KMS-11 (cell line): ENCODE measurements around the gene EBF4.

Source experiments
- H2AFZ ChIP-seq: fragments of 200-600 bp; sonication (generic); 2 replicates; pipeline ENCODE4 v1.6.1; 2016; ENCODE audit warnings: antibody characterized with exemption, mixed run types, low read depth
- H3K27ac ChIP-seq: fragments of 200-600 bp; sonication (generic); 2 replicates; pipeline ENCODE4 v1.6.1; 2016; ENCODE audit warnings: mild to moderate bottlenecking, mixed run types
- H3K27me3 ChIP-seq: fragments of 200-600 bp; sonication (generic); 2 replicates; pipeline ENCODE4 v1.6.1; 2017; ENCODE audit warnings: mild to moderate bottlenecking, low read depth, mixed run types, moderate library complexity; ENCODE audit not compliant: insufficient read depth
- H3K36me3 ChIP-seq: fragments of 200-600 bp; sonication (generic); 2 replicates; pipeline ENCODE4 v1.6.1; 2017; ENCODE audit warnings: mild to moderate bottlenecking, mixed run types; ENCODE audit not compliant: insufficient read depth
- H3K4me1 ChIP-seq: fragments of 200-600 bp; sonication (generic); 2 replicates; pipeline ENCODE4 v1.6.1; 2016; ENCODE audit warnings: mild to moderate bottlenecking, low read depth, mixed run types; ENCODE audit not compliant: poor library complexity, severe bottlenecking
- H3K4me2 ChIP-seq: fragments of 200-600 bp; sonication (generic); 2 replicates; pipeline ENCODE4 v1.7.0; 2016; ENCODE audit warnings: mild to moderate bottlenecking, mixed run types
- H3K4me3 ChIP-seq: fragments of 200-600 bp; sonication (generic); IDR thresholded peaks from 2 replicates; pipeline ENCODE4 v1.6.1; 2017; ENCODE audit warnings: low read depth, low read length, mixed read lengths; ENCODE audit not compliant: insufficient read depth
- H3K79me2 ChIP-seq: fragments of 200-600 bp; sonication (generic); 2 replicates; pipeline ENCODE4 v1.6.1; 2016; ENCODE audit warnings: low read depth, mixed run types; ENCODE audit not compliant: insufficient read depth
- H3K9ac ChIP-seq: fragments of 200-600 bp; sonication (generic); 2 replicates; pipeline ENCODE4 v1.6.1; 2016; ENCODE audit warnings: mild to moderate bottlenecking, mixed run types
- H4K20me1 ChIP-seq: fragments of 200-600 bp; sonication (generic); 2 replicates; pipeline ENCODE4 v1.6.1; 2016; ENCODE audit warnings: mild to moderate bottlenecking, mixed run types; ENCODE audit not compliant: insufficient read depth
- TF ChIP-seq, protein P1 (sequence below): fragments of 200-600 bp; sonication (generic); conservative IDR thresholded peaks from 2 replicates; pipeline ENCODE4 v1.6.1; 2017; ENCODE audit warnings: low read depth, mild to moderate bottlenecking, antibody characterized with exemption, low read length, moderate library complexity, mixed read lengths

The EBF4 gene

DNA sequence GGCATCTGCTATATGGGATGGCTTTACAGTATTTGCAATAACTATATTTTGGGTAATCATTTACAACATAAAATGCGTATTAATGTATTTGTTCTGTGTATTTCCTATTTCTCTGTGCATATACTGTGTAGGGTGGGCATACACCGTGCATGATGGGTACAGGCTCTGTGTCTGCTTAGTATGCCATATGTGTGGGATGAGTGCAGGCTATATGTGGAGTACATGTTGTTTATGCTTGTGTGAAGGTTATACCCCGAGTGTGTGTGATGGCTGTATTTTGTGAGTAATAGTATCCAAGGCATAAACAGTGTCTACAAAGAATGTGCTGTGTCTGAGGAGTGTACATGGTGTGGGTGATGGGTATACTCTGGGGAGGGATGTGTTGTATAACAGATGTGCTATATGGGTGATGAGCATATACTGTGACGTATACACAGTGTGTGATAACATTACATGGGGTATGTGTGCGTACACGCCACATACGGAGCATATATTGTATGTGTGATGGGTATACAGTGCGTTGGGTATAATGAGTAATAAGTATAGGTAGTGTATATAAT, 55.2 kb downstream of the EBF4 start:
- H3K27ac ChIP-seq = no peak overlapping the region
- no peak overlapping the region for H3K4me3 ChIP-seq
- H3K4me1 ChIP-seq = peaks cover under 1% of the 10 kb centered on the region
- H3K79me2 ChIP-seq = no peaks in the 10 kb centered on the region
- no peaks in the 10 kb centered on the region for H4K20me1 ChIP-seq
- no peaks in the 10 kb centered on the region for H3K36me3 ChIP-seq
- H3K27me3 ChIP-seq = no peaks in the 10 kb centered on the region
- H2AFZ ChIP-seq = no peak overlapping the region
- no peak overlapping the region for H3K4me2 ChIP-seq
- TF ChIP-seq, protein P1, sequence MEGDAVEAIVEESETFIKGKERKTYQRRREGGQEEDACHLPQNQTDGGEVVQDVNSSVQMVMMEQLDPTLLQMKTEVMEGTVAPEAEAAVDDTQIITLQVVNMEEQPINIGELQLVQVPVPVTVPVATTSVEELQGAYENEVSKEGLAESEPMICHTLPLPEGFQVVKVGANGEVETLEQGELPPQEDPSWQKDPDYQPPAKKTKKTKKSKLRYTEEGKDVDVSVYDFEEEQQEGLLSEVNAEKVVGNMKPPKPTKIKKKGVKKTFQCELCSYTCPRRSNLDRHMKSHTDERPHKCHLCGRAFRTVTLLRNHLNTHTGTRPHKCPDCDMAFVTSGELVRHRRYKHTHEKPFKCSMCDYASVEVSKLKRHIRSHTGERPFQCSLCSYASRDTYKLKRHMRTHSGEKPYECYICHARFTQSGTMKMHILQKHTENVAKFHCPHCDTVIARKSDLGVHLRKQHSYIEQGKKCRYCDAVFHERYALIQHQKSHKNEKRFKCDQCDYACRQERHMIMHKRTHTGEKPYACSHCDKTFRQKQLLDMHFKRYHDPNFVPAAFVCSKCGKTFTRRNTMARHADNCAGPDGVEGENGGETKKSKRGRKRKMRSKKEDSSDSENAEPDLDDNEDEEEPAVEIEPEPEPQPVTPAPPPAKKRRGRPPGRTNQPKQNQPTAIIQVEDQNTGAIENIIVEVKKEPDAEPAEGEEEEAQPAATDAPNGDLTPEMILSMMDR = no peak
- H3K9ac ChIP-seq = no peak overlapping the region

GRCh38 chr20:2748551-2749342, 56.2 kb downstream of the EBF4 start:
- Histone ChIP-seq H3K79me2 (no peaks in the 10 kb centered on the region), H3K9ac (no peak overlapping the region), H4K20me1 (no peaks in the 10 kb centered on the region), H2AFZ (no peak overlapping the region), H3K36me3 (no peaks in the 10 kb centered on the region), H3K4me2 (no peak overlapping the region), H3K27ac (no peak overlapping the region), H3K4me3 (no peak overlapping the region), H3K4me1 (peaks cover 4% of the 10 kb centered on the region), H3K27me3 (no peaks in the 10 kb centered on the region)
- TF ChIP-seq, protein P1 = no peak

- H3K79me2 ChIP-seq = no peaks in the 10 kb centered on the region
- no peaks in the 10 kb centered on the region for H4K20me1 ChIP-seq
- H3K4me2 ChIP-seq = no peak overlapping the region
- TF ChIP-seq, protein P1 = no peak
- peaks cover 4% of the 10 kb centered on the region for H3K4me1 ChIP-seq
- no peak overlapping the region for H3K4me3 ChIP-seq
- no peak overlapping the region for H3K9ac ChIP-seq
- no peaks in the 10 kb centered on the region for H3K27me3 ChIP-seq
- H3K27ac ChIP-seq = no peak overlapping the region
- no peaks in the 10 kb centered on the region for H3K36me3 ChIP-seq
- no peak overlapping the region for H2AFZ ChIP-seq
Observed at GRCh38 chr20:2749343-2749950, 56.9 kb downstream of the EBF4 start.

DNA sequence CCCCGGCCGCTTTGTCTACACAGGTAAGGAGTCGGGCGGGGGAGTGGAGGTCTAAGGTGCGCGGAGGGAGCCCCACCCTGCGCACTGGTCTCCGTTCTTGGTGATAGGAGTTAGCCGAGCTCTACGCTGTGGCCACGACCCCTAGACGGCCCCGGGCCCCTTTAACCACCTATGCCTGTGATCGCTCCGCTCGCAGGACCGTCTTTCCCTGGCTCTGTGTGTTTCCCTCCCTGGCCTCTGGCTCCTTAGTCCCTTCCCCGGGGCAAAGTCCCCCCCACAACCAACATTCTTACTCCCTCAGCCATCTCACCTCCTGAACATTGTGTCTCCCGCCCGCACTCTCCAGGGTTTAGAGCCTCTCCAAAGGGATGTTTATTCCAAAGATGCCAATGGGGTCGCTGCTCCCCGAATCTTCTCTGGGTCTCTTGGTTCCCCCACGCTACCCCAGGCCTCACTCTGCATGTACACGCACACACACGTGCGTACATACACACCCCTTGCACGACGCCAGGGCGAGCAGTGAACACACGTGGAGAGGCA, 57.4 kb downstream of the EBF4 start:
- H3K4me1 ChIP-seq = peaks cover 4% of the 10 kb centered on the region
- H3K4me3 ChIP-seq = no peak overlapping the region
- no peak overlapping the region for H2AFZ ChIP-seq
- H3K9ac ChIP-seq = no peak overlapping the region
- no peaks in the 10 kb centered on the region for H3K27me3 ChIP-seq
- no peaks in the 10 kb centered on the region for H3K79me2 ChIP-seq
- H3K27ac ChIP-seq = no peak overlapping the region
- no peaks in the 10 kb centered on the region for H3K36me3 ChIP-seq
- no peaks in the 10 kb centered on the region for H4K20me1 ChIP-seq
- TF ChIP-seq, protein P1 = no peak
- H3K4me2 ChIP-seq = no peak overlapping the region
